Prostate gland (tissue), 2 donors: Measurements from ENCODE around the gene NSA2. TPM values are rescaled to one million over a fixed set of nuclear protein-coding genes. Genes with fewer than 3 reads are reported as not detected.
"Not testable (repeated sequence)": the region's sequence is repeated elsewhere in the genome, so short reads cannot be mapped to it uniquely, and the experiment has no call there.

Experiments used
- DNase-seq: peaks from one replicate; pipeline ENCODE4 v3.0.0-alpha.2; 2019; ENCODE audit warnings: low spot score
- H3K27ac ChIP-seq, 2 donors: fragments of 200-600 bp; sonication (generic); 2 replicates each; pipeline ENCODE4 v1.5.1; 2017 to 2019
- H3K27me3 ChIP-seq: fragments of 200-600 bp; sonication (generic); replicated peaks from 2 replicates; pipeline ENCODE4 v1.5.1; 2019; ENCODE audit not compliant: insufficient read depth
- H3K36me3 ChIP-seq, 2 donors: fragments of 200-600 bp; sonication (generic); 1 replicate in 1 of 2; 2 replicates in 1 of 2; pipeline versions ENCODE4 v1.5.1 to v1.8.1; 2017 to 2019
- H3K4me1 ChIP-seq: fragments of 200-600 bp; sonication (generic); replicated peaks from 2 replicates; pipeline ENCODE4 v1.5.1; 2019
- H3K4me3 ChIP-seq, 2 donors: fragments of 200-600 bp; sonication (generic); 2 replicates each; pipeline ENCODE4 v1.5.1; 2017 to 2019
- H3K9me3 ChIP-seq: fragments of 200-600 bp; sonication (generic); 2 replicates; pipeline ENCODE4 v1.5.1; 2017
- POLR2A ChIP-seq: fragments of 450-650 bp; IDR thresholded peaks from one replicate; pipeline ENCODE4 v1.6.1; 2016; ENCODE audit warnings: antibody characterized with exemption, mild to moderate bottlenecking
- POLR2AphosphoS5 ChIP-seq: sonication (generic); formaldehyde crosslinking; IDR thresholded peaks from one replicate; pipeline ENCODE4 v1.6.1; 2017; ENCODE audit warnings: antibody characterized with exemption
- WGBS: methylation state at CpG from one replicate; pipeline ENCODE4 v1.1.5; 2018; 5-methylcytosine and 5-hydroxymethylcytosine counted together
- intact Hi-C: fragments of 100-400 bp; cut with DNase I; formaldehyde crosslinking; loops from one replicate; pipeline ENCODE4 v1.14.2; 2022
- total RNA-seq, 2 donors: library from RNA; depleted of rRNA; stranded (reverse); fragments of >200 nt; gene quantifications; one replicate each; pipeline ENCODE4 v1.1.0, GENCODE V29; 2016
- TF ChIP-seq, protein P1 (sequence below), 4 experiments: fragments of 200-600 bp in 2 of 4; fragments of 450-650 bp in 2 of 4; sonication (generic) in 2 of 4; IDR thresholded peaks; 1 replicate in 3 of 4; 2 replicates in 1 of 4; pipeline ENCODE4 v1.5.1; 2016 to 2019; ENCODE audit warnings: antibody characterized with exemption in 4 of 4, mild to moderate bottlenecking in 2 of 4, moderate library complexity in 2 of 4

The NSA2 gene
- total RNA-seq, 2 donors from 2014 or later: 59.2 to 130 TPM

DNA sequence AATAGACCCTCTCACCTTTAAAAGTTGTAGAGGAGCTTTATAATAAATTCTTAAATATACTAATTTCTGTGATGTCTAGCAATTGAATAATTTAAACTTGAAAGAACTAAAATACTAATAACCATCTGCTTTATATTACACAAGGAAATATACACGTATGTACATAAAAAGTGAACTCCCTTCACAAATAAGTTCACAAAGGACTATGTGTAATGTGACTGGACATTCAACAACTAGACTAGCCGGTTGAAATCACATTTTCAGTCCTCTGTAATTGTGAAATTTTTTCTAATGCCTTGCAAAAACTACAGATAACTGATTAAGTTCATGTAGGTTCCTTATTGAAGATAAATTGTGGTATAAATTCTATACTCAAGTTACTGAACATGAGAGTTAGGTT lies 11.6 kb downstream of the NSA2 start:
- TF ChIP-seq, protein P1, sequence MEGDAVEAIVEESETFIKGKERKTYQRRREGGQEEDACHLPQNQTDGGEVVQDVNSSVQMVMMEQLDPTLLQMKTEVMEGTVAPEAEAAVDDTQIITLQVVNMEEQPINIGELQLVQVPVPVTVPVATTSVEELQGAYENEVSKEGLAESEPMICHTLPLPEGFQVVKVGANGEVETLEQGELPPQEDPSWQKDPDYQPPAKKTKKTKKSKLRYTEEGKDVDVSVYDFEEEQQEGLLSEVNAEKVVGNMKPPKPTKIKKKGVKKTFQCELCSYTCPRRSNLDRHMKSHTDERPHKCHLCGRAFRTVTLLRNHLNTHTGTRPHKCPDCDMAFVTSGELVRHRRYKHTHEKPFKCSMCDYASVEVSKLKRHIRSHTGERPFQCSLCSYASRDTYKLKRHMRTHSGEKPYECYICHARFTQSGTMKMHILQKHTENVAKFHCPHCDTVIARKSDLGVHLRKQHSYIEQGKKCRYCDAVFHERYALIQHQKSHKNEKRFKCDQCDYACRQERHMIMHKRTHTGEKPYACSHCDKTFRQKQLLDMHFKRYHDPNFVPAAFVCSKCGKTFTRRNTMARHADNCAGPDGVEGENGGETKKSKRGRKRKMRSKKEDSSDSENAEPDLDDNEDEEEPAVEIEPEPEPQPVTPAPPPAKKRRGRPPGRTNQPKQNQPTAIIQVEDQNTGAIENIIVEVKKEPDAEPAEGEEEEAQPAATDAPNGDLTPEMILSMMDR (IDR thresholded peaks at IDR 0.05): no peak
- no peak for TF ChIP-seq POLR2A
- no peak for TF ChIP-seq POLR2AphosphoS5
- no peaks in the 10 kb centered on the region for H3K27me3 ChIP-seq
- intact Hi-C loops: no loop called here
- H3K4me3 ChIP-seq: no peak overlapping the region
- no peaks in the 10 kb centered on the region for H3K4me1 ChIP-seq
- 70% methylated on average over 2 of the region's 2 CpGs for WGBS
- H3K36me3 ChIP-seq: no peaks in the 10 kb centered on the region
- no peak for DNase-seq
- H3K9me3 ChIP-seq: no peaks in the 10 kb centered on the region
- H3K27ac ChIP-seq: no peak overlapping the region

DNA sequence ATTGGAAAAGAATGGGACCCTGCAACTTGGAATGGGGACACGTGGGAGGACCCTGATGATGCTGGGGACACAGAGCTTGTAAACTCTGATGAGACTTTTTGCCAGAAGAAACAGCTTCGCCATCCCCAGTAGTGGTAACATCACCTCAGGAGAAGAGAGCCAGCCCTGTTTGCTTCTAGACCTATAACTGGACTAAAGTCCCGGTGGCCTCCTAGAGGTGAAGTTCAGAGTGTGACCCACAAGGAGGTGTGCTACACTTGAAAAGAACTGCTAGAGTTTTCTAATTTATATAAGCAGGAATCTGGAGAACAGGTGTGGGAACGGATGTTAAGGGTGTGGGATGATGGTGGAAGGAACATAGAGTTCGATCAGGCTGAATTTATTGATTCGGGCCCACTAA lies 19.8 kb downstream of the NSA2 start:
- Histone ChIP-seq H3K9me3 (no peaks in the 10 kb centered on the region), H3K27ac (no peak overlapping the region), H3K4me1 (no peaks in the 10 kb centered on the region), H3K36me3 (no peaks in the 10 kb centered on the region), H3K4me3 (no peak overlapping the region), H3K27me3 (no peaks in the 10 kb centered on the region)
- TF ChIP-seq POLR2AphosphoS5: no peak
- TF ChIP-seq, protein P1 (IDR thresholded peaks at IDR 0.05): no peak
- TF ChIP-seq POLR2A: no peak
- DNase-seq: no peak
- intact Hi-C loops: no loop called here
- WGBS: 92% methylated on average over 6 of the region's 6 CpGs

GRCh38 chr5:74787424-74787823 lies 20.4 kb downstream of the NSA2 start:
- Histone ChIP-seq H3K4me3 (no peak overlapping the region), H3K9me3 (no peaks in the 10 kb centered on the region), H3K36me3 (no peaks in the 10 kb centered on the region), H3K4me1 (no peaks in the 10 kb centered on the region), H3K27me3 (no peaks in the 10 kb centered on the region), H3K27ac (no peak overlapping the region)
- no peak for DNase-seq
- WGBS: 93% methylated on average over 6 of the region's 6 CpGs
- intact Hi-C loops: no loop called here
- no peak for TF ChIP-seq POLR2A

- H3K36me3 ChIP-seq, H3K27me3 ChIP-seq, H3K4me3 ChIP-seq, DNase-seq, H3K9me3 ChIP-seq, H3K4me1 ChIP-seq, intact Hi-C loops, H3K27ac ChIP-seq: not testable (repeated sequence)
- 92% methylated on average over 3 of the region's 3 CpGs for WGBS
These were observed 24.6 kb downstream of the NSA2 start for GRCh38 chr5:74791669-74792068.

GRCh38 chr5:74798977-74799911 lies 32.2 kb downstream of the NSA2 start:
- intact Hi-C loops: no loop called here
- H3K27me3 ChIP-seq: no peaks in the 10 kb centered on the region
- no peaks in the 10 kb centered on the region for H3K36me3 ChIP-seq
- 91% methylated on average over 21 of the region's 21 CpGs for WGBS
- TF ChIP-seq, protein P1 (IDR thresholded peaks at IDR 0.05): no peak
- TF ChIP-seq POLR2AphosphoS5: no peak
- TF ChIP-seq POLR2A: no peak
- no peak for DNase-seq
- no peak overlapping the region for H3K27ac ChIP-seq
- no peaks in the 10 kb centered on the region for H3K4me1 ChIP-seq
- H3K9me3 ChIP-seq: no peaks in the 10 kb centered on the region
- H3K4me3 ChIP-seq: no peak overlapping the region

DNA sequence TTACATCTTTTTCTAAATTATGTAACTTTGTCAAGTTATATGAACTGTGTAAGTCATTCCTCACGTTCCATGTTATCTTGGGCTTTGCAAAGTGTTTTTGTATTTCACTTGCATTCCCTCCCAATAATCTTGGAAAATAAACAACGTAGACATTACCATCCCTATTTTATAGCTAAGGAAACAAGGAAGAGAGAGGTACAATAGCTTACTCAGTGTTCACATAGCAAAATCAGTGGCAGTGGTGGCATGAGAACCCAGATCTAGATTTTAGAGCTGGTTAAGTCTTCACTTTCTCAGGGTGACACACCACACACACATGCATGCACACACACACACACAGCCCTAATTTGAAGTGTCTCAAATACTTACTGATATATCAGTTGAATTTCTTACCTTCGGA lies 34.1 kb downstream of the NSA2 start:
- Histone ChIP-seq H3K27ac (no peak overlapping the region), H3K4me1 (no peaks in the 10 kb centered on the region), H3K4me3 (no peak overlapping the region), H3K27me3 (no peaks in the 10 kb centered on the region), H3K9me3 (no peaks in the 10 kb centered on the region), H3K36me3 (no peaks in the 10 kb centered on the region)
- no peak for TF ChIP-seq POLR2AphosphoS5
- TF ChIP-seq POLR2A: no peak
- TF ChIP-seq, protein P1 (IDR thresholded peaks at IDR 0.05): no peak
- 72% methylated on average over 3 of the region's 3 CpGs for WGBS
- intact Hi-C loops: no loop called here
- DNase-seq: no peak
